Fibroblast of villous mesenchyme (primary cell): ENCODE measurements around the gene RNF151. TPM values are rescaled to one million over a fixed set of nuclear protein-coding genes. Genes with fewer than 3 reads are reported as not detected.

Experiments used
- DNase-seq: peaks from one replicate; pipeline ENCODE4 v3.0.0-alpha.2; 2010; ENCODE audit warnings: low read depth
- H3K4me3 ChIP-seq: 2 replicates; pipeline ENCODE4 v1.5.1; 2011; ENCODE audit warnings: low read depth, mild to moderate bottlenecking, low read length
- total RNA-seq: library from RNA; depleted of rRNA; stranded (reverse); fragments of >200 nt; gene quantifications from 2 replicates; pipeline ENCODE4 v1.2.3, GENCODE V29; 2012
- TF ChIP-seq, protein P1 (sequence below): IDR thresholded peaks from 2 replicates; pipeline ENCODE4 v1.5.1; 2012; ENCODE audit warnings: low read depth, mild to moderate bottlenecking, low read length; ENCODE audit not compliant: insufficient read depth

Gene RNF151
- total RNA-seq, 1 donor: not detected

- TF ChIP-seq, protein P1, sequence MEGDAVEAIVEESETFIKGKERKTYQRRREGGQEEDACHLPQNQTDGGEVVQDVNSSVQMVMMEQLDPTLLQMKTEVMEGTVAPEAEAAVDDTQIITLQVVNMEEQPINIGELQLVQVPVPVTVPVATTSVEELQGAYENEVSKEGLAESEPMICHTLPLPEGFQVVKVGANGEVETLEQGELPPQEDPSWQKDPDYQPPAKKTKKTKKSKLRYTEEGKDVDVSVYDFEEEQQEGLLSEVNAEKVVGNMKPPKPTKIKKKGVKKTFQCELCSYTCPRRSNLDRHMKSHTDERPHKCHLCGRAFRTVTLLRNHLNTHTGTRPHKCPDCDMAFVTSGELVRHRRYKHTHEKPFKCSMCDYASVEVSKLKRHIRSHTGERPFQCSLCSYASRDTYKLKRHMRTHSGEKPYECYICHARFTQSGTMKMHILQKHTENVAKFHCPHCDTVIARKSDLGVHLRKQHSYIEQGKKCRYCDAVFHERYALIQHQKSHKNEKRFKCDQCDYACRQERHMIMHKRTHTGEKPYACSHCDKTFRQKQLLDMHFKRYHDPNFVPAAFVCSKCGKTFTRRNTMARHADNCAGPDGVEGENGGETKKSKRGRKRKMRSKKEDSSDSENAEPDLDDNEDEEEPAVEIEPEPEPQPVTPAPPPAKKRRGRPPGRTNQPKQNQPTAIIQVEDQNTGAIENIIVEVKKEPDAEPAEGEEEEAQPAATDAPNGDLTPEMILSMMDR: no peak
- no peak overlapping the region for H3K4me3 ChIP-seq
- no peak for DNase-seq
Observed at GRCh38 chr16:1920727-1921171, 45.9 kb upstream of the RNF151 start.

- H3K4me3 ChIP-seq: no peak overlapping the region
- no peak for DNase-seq
- TF ChIP-seq, protein P1: no peak
Observed at GRCh38 chr16:1922357-1922756, 44.3 kb upstream of the RNF151 start.

DNA sequence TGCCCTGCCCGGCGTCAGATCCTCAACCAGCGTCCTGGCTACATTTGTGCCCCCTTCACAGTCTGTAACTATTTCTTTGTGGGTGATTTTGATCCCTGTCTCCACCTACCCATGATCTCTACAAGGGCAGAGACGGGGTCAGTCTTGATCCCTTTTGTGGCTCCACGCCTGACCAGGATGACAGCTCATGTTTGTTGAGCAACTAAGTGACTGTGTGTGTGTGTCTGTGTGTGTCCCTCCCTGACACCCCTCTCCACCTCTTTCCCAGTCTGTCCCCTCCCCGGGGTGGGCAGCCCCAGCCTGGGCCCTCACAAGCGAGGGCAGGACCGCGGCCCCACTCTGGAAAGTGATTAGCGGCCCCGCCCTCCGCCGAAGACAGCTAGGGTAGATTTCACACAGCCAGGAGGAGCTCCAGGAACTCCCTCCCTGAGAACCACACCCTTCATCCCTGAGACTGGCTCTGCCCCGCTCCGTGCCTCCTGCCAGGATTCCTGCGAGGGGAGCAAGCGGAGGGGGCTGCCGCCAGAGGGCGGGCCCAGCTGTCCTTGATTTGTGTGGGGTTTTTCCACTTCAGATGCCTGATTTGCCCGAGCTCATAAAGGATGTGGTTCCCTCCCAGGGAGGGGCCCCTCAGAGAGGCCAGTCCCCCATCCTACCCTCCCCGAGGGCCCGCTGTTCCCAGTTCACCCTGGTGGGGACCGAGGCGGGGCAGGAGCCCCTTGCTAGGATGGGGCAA is 43.2 kb upstream of the RNF151 start:
- DNase-seq: peak; percentile 76
- TF ChIP-seq, protein P1: peak; percentile 48
- no peak overlapping the region for H3K4me3 ChIP-seq

- TF ChIP-seq, protein P1: no peak
- DNase-seq: no peak
- H3K4me3 ChIP-seq: no peak overlapping the region
Observed at GRCh38 chr16:1924095-1924494, 42.6 kb upstream of the RNF151 start.

DNA sequence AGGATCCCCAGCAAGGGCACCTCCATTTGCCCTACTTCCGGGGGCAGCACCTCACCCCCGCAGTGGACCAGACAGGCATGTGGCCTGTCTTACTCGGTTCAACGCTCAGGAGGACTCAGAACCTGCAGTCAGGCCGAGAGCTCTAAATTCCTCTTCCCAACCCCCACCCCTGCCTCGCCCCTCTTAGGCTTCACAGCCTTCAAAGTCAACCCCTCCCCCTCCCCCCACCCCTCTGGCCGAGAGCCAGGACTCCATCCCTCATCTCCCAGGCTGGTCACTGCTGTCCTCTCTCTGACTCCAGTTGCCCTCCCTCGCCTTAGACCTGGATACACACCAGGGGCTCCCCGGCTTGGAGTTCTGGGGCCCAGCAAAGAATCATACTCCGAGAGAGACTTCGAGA is 40.4 kb upstream of the RNF151 start:
- no peak overlapping the region for H3K4me3 ChIP-seq
- DNase-seq: no peak
- TF ChIP-seq, protein P1: no peak

GRCh38 chr16:1929105-1929504 is 37.6 kb upstream of the RNF151 start:
- TF ChIP-seq, protein P1: no peak
- peak overlapping the region; percentile 64 for H3K4me3 ChIP-seq
- peak; percentile 41 for DNase-seq
